Suppressor macrophage (primary cell): ENCODE results near the gene SEMA4C.
A peak's percentile ranks its signal among the peaks of the same experiment; 100 is the strongest.
"Not testable (repeated sequence)": the region's sequence is repeated elsewhere in the genome, so short reads cannot be mapped to it uniquely, and the experiment has no call there.

ENCODE experiments used
- DNase-seq, 4 experiments: peaks; one replicate each; pipeline ENCODE4 v3.0.0-alpha.2; 2020 to 2022

The SEMA4C gene

DNA sequence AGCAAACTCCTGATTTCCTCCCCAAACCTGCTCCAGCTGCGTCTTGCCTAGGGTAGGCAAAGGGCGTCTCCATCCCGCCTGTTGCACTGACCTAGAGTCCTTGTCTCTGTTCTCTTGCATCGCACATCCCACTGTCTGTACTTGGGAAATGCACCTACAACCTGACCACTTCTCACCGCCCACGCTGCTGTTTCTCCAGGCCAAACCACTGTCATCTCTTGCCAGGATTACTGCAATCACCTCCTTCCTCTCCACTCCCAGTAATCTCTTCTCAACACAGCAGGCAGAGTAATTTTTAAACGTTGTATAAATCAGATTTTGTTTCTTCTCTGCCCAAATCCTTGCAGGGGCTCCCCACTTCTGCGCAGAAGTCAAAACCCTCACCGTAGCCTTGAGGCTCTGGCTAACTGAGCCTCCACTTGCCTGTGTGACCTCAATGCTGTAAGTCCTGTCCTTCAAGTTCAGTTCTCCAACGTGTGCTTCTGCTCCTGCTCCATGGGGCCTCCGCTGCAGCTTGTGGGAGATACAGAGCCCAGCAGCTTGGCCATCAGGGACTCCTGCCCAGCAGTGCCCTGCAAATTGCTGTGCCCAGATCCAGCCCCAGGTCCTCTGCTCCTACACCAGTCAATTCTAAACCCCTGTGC, 27.7 kb upstream of the SEMA4C start:
- DNase-seq = peak; percentile 37 to 74 (median 59)

DNA sequence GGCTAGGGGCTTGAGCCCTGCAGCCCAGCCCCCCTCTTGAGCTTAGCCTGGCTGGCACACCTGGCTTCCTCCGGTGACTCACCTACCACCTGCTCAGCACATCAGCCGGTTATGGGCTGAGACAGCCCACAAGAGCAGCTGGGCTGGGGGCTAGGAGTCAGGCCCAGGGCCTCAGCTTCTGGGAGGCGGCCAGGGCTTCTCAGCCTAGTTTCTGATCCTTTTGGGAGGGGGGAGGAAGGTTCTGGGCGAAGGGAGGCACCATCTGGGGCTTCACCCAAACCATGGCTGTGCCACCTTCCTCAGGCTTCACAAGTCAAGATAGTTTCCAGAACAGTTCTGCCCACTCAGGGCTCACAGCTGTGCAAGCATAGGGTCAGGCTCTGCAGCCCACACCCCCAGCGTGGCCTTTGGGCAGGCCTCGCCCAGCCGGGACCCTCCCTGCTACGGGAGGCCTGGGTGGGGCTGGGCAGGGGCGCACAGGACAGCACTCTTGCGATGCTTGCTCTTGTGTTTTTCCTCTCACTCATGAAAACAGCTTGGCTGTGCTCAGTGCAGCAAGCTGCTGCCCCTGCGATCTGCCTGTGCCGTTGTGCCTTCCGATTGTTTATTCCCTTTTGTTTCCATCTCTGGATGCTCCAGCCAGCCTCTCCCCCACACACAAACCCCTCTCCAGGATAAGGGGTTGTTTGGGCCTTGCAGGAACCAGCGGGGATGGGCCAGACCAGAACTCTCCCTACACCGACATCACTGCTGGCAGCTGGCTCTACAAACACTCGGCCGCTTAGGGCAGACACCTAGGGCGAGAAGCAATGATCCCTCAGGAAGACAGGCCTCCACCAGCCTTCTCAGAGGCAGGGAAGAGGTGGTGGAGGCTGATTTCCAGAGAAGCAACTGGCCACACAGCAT, 26.1 kb upstream of the SEMA4C start:
- DNase-seq = no peak

DNA sequence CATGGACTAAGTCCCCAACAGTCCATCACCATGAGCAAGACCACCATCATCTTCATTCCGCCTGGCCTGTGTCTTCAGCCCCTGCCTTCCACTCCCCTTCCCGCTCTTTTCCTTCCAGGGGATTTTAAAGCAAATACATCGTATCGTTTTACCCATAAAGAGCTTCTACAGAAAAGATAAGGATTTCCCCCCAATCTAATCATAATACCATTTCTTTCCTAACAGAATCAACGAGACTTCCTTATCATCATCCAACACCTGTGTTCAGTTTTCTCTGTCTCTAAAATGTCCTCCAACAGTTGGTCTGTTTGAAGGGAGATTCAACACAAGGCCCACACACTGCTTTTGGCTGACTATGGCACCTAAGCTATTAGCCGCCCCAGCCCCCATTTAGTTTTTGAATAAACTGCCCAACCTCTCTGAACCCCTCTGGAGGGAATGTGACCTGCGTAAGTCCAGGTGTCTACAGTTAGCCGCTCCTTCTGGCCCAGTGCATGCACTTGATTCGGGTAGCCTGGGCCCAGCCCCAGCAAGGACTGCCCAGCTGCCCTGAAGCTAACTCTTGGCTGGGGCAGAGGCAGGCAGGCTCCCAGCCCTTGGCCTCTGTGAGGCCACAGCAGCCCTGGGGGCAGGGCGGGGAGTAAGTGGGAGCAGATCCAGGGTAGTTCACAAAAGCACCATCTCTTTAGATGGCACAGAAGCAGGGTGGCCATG, 25.3 kb upstream of the SEMA4C start:
- DNase-seq = no peak

DNA sequence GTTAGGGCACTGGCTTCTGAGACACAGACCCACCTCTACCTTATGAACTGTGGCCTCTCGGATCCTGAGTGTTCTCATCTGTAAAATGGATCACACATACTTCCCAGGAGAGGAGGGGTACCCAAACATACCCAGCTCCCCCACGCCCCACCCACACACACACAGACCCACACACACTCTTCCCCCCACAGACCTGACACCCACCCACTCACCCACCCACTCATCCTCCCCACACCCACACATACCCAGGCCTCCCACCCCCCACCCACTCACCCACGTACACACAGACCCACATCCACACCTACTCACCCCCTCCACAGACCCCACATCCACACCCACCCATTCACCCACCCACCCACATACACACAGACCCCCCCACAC, 24.3 kb upstream of the SEMA4C start:
- DNase-seq = no peak

DNA sequence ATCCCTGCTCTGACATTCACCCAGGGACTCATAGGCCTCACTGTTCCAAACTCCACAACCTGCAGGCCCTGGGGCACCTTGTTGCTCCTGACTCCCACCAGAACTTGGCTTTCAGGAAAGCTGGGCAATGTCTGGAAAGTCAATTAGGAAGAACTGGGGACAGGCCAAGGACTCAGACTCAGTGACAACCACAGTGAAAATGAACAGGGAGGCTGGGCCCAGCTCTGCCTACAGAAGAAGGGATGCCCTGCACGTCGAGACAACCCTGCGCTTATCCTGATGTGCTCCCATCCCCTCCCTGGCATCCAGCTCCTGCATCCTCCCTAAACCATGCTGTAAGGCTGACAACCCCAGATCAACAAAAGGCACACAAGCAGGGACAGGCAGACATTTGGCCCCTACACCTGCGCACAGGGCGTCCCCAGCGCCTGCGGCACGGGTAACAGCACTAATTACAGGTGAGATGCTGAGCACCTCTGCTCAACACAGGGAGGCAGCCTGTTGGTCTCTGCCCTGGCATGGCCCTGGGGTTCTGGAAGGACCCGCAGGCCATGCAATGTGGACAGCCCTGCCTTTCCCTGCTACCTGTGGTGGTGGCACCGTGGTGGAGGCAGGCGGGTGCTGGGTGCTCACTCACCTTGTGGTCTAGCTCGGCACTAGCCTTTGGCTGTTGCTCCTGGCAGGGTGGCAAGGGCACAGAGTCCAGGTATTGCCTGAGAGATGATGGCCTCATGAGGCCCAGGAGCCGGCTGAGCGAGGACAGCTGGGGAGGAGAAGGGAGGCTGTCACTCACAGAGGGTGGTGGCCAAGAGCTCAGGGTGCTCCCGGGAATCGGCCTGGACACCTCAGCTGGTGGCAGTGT, 23.6 kb upstream of the SEMA4C start:
- no peak for DNase-seq

DNA sequence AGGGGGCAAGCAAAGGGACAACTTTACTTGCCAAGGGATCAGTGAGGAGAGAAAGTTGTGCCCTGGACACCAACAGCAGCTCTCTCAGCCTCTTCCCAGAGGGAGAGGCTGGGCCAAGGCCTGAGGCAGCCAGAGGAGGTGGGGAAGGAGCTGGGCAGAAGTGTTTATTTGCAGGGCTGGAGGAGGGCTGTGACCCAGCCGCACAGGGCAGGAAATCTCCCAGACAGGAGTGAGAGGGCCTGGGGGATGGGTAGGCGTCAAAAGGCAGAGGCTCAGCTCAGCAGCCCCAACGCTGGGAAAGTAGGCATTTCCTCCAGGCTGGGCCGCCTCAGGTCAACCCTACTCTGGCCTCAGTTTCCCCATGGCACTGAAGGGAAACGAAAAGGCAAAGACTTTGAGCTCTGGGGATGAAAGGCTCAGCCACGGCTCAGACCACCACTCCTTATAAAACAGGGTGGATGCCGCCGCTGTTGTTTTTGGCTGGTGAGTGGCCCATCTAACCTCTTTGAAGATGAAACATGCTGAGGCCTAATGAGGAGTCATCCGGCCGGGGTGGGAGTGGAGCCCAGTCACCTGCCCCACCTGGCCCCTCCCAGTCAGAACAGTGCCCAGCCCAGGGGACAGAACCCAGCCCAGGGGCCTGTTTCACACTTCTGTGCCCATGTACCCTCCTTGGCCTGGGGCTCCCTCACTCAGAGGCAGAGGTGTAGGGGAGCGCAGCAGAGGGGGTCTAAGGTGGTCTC, 21.9 kb upstream of the SEMA4C start:
- no peak for DNase-seq

DNA sequence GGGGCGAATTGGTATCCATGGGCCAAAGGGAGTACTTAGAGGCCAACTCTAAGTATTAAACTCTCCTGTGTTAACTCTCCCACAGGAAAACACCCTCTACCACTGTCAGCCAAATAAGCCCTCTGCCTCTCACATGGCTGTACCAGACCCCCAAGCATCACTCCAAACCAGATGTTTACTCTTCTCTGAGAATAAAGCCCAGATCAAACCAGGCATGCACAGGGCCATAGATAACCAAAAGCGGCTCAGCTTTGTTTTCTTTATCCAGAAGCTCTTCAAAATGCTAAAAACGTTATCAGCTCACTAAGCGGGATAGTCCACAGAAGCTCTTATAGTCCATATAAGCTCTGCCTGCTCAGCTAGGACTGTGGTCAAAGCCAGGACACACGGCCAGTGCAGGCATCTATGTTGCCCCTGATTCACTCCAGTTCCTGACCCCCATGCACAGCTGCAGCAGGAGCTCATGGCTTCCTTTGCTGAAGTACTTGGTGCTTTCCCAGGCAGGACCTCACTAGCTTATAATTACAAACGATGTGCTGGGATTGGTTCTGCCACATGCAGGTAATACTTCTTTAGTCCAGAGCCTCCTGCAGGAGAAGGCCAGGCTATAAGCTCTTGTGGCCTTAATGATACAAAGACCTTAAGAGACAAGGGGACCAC, 21.0 kb upstream of the SEMA4C start:
- no peak for DNase-seq

DNA sequence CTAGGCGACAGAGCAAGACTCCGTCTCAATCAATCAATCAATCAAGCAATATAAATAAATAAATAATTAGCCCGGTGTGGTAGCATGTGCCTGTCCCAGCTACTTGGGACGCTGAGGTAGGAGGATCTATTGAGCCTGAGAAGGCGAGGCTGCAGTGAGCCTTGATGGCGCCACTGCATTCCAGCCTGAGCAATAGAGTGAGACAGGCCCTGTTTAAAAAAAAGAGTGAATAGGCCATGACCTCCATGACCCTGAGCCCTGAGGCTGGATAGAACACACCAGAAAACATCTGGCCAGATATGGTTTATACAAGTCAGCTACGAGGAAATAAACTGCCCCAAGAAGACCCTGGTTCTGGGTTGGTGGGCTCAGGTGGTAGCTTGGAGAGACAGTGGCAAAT, 20.4 kb upstream of the SEMA4C start:
- DNase-seq = no peak

DNA sequence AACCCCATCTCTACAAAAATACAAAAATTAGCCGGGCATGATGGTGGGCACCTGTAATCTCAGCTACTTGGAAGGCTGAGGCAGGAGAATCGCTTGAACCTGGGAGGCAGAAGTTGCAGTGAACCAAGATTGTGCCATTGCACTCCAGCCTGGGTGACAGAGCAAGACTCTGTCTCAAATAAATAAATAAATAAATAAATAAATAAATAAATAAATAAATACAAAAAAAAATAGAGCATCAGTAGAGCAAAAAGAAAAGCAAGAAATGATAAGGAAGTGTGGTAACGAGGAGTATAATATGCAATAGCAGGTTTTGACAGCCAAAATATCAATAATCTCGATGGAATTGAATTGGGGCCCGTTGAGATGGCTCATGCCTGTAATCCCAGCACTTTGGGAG, 19.6 kb upstream of the SEMA4C start:
- DNase-seq = not testable (repeated sequence)

DNA sequence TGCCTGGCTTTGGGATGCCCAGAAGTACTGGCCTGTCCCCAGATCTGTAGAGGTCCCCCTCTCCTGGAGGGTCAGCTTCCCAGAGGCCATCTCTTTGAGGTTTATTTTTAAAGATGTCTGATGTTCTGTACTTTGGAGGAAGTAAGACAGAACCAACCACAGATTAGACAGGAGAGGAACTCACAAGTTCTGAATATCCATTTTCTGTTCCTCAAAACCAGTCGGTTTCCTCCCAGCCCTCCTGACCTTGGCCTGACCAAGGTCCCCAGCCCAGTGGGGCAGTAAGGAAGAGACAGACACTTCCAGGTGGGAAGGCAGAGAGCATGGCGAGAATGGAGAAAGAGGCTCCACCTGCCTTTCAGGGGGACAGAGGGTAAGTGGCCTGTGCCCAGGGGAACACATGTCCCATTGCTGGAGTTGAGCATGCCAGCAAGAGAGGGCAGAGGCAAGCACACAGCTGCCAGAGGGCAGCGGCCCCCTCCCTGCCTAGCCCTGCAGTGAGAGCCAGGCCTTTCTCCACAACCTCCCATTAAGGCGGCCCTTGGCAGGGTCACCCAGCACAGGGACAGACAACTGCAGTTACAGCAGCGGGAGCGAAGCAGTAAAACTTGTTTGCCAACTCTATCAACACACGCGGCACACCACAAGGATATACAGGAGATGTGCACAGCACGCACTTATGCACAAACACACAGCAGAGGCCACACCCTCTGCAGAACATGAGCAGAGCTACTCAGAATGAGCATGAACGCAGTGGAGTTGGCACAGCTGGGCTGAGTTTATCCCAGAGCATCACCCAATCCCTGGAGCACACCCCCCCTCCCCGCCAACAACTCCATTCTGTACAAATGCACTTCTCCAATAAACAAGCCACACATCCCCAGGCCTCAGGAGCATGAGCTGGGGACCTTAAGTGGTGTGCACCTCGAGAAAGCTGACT, 18.5 kb upstream of the SEMA4C start:
- DNase-seq = peak; percentile 74 to 88 (median 82)

DNA sequence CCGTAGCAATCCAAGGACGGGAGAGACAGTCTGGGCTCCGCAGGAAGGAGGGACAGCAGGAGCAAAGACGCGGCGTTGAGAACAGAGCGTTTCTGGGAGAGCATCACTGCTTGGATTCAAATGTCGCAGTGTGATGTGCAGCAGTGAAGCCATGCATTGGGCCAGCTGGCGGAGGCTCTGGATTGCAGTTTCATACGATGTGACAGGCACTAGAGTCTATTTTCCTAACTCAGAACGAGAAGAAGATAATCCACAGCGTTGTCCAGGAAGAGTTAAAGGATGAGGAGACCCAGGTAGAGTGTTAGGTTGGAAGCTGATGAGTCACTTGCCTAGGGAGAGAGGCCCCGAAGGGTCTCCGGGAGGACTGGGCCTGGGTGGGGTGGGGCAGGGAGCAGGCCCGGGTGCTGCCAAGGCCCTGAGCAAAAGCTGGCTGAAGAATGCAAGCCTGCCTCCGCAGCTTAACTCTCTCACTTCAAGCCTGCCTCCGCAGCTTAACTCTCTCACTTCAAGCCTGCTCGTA, 17.7 kb upstream of the SEMA4C start:
- DNase-seq = no peak

DNA sequence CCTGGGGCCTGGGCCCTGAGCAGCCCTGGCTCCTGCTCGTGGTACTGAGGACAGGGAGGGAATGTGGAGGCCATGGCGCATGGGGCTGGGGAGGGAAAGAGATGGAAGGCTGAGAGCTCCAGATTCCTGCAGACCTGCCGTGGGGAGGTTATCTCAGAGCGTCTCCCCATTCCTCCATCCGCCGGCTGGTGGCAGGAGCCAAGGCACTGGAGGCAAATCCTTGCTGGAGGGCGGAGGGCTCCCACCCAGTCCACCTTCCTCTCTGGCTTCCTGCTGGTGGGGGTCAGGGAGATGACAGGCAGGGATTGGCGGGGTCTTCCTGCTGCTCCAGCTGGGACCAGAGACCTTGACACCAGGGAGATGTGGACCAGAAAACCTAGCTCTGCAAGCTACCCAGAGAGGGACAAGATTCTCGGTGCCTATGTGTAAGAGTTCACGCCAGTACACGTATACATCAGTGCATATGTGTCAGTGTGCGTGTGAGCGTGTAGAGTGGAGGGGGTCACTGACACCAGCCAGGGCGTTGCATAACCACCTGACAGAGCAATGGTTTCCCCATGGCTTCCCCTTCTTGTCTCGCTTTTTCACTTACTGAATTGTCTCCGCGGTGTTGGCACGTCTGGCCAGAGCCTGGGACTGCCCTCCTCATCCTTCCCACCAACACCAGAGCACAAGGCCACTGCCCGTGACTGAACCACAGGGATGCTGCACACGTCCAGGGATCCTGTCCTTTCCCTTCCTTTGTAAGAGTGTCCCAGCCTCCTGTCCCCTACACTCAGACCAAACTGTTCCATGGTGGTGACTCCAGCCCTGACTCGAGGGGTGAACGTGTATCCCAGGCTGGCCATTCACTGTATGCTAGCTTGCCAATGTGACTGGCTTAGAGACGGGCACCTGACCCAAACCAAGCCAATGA, 15.8 kb upstream of the SEMA4C start:
- peak; percentile 71 to 85 (median 79) for DNase-seq

DNA sequence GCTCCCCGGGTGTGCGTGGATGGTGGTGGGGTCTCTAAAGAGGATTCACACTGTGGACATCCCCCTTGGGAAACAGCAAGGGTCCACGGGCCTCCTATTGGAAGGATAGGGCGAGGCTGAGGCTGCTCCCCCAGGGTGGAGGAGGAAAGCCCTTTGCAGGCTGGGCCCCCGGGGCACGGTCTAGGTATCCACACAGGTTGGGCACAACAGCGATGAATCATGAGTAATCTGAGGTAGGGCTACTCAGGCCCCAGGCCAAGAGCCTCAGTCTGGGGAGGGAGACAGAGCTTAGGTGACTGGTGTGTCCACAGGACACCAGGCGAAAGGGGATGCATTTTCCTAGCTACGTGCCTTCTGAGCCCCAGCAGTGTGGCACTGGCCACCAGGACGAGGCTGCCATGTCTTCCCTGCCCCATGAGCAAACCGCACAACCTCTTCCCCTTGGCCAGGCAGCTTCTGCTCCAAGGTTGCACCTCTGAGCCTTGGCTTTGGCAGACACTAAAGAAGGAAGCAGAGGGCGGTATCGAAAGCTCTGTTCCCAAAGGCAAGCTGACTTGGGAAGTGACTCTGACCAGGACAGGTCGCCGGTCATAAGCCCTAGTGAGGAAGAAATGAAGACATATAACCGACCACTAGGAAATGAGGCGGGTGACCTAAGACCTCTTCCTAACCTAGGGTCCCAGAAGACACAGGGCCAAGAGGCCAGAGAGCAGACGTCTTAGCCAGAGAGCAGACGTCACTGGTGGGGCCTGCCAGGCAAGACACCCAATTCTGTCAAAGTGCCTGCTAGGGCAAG, 14.6 kb upstream of the SEMA4C start:
- peak; percentile 45 to 68 (median 56) for DNase-seq

DNA sequence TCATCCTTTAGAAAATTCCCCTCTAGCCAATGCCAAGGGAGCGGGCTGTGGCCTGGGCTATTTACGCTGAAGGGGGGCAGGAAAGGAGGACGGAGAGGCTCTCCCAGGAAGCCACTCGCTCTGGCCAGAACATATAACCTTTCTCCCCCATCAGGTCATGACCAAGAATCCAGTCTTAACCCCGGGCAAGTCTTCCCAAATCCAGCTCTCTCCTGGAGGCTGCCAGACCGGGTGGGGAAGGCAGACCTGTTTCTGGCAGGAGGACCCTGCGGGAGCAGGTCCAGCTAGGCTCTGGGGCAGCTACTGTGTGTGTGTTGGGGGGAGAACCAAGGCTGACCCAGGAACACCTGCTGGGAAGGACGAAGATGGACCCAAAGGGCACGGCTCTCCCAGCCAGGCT, 13.4 kb upstream of the SEMA4C start:
- DNase-seq = no peak

DNA sequence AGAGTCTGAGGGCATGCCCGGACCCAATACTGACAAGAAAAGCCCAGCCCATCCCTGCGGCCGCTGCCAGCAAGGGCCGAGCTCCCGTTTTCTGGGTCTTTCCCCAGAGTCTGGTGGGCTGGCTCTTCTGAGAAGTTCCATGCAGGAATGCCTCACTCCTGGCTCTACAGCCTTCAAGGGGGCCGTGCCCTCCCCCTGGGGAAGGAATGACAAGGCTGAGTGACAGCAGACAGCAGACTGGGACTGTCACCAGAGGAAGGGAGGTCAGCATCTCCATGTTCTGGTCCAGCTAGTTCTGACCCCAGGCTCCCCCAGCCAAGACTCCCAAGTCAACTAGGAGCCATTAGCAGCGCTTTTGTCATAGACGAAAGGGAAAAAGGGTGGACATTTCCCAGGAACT, 13.0 kb upstream of the SEMA4C start:
- no peak for DNase-seq

DNA sequence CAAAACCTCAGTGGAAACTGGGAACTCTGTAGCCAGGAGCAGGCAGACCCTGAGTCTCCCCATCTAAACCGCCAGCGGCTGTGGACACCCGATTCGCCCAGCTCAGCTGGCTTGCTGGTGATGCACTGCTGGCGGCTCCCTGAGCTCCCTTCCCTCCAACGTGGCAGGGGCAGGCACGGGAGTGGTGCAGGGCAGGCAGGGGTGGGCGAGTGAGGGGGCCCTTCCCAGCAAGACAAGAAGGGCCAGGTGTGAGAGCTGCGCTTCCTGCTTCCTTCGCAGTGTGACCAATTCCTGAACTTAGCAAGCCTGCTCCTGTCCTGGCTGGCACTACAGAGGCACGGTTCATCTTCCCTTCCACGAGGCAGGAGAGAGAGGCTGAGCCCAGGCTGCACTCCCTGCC, 12.3 kb upstream of the SEMA4C start:
- no peak for DNase-seq

DNA sequence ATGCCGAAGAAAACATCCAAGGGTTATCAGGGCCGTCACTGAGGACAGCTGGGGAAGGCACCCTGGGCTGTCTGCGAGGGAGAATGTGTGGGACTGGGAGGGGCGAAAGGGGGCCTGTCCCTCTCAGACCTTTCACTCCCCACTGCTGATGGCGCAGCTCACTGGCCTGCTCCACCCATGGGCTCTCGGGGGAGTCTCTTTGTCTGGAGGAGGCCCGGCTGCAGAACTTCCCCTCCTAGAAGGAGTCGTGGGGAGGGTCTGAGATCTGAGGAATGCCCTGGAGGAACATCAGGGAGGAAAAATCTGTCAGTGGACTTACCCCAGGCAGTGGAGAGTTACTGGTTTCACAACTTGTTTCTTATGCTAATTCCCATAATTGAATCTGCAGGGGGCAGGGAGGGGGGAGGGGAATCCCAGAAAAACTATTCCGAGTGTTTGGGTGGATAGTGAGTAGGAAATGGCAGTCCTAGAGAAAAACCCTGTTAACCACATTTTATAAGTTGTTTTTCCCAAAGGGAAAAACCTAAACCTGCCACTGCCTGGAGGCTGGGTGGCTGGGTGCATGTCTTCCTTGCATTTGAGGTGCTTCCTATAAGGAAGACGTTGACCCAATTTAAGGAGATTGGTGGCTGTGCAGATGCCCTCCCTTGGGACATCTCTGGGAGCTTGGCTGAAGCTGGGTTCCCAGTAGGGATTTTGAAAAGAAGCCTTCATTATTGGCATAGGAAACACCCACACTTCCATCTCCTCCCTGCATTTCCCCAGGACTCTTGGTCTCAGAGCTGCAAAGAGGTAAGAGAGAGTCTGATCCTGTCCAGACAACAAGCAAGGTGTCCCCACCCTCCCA, 11.7 kb upstream of the SEMA4C start:
- DNase-seq = no peak
